Testis (tissue), 3 donors: ENCODE data around the gene LCP2. TPM values are rescaled to one million over a fixed set of nuclear protein-coding genes. Genes with fewer than 3 reads are reported as not detected.

Experiments
- DNase-seq: peaks from one replicate; pipeline ENCODE4 v3.0.0-alpha.2; 2019
- H3K27ac ChIP-seq, 2 donors: fragments of 200-600 bp; sonication (generic); one replicate each; pipeline ENCODE4 v1.5.1; 2019
- H3K27me3 ChIP-seq: fragments of 200-600 bp; sonication (generic); one replicate; pipeline ENCODE4 v1.5.1; 2019
- H3K36me3 ChIP-seq: fragments of 200-600 bp; sonication (generic); one replicate; pipeline ENCODE4 v1.5.1; 2017; ENCODE audit warnings: low read depth; ENCODE audit errors: missing control alignments
- H3K4me1 ChIP-seq: fragments of 200-600 bp; sonication (generic); one replicate; pipeline ENCODE4 v1.5.1; 2019
- H3K4me3 ChIP-seq, 2 donors: fragments of 200-600 bp; sonication (generic); one replicate each; pipeline ENCODE4 v1.5.1; 2017 to 2019
- H3K9me3 ChIP-seq: fragments of 200-600 bp; sonication (generic); one replicate; pipeline ENCODE4 v1.5.1; 2017
- CTCF ChIP-seq, 3 experiments: fragments of 450-650 bp in 2 of 3; fragments of 200-600 bp in 1 of 3; sonication (generic) in 1 of 3; IDR thresholded peaks; one replicate each; pipeline ENCODE4 v1.5.1; 2016 to 2019; ENCODE audit warnings: antibody characterized with exemption in 3 of 3, mild to moderate bottlenecking in 2 of 3, moderate library complexity in 1 of 3
- POLR2A ChIP-seq: fragments of 450-650 bp; IDR thresholded peaks from one replicate; pipeline ENCODE4 v1.6.1; 2017; ENCODE audit warnings: antibody characterized with exemption, mild to moderate bottlenecking, moderate library complexity
- WGBS, 2 donors: methylation state at CpG; one replicate each; pipeline ENCODE4 v1.1.5; 2018; 5-methylcytosine and 5-hydroxymethylcytosine counted together
- intact Hi-C: fragments of 100-400 bp; cut with DNase I; formaldehyde crosslinking; loops from one replicate; pipeline ENCODE4 v1.15.1; 2023; ENCODE audit warnings: low total_unique reads
- polyA plus RNA-seq: library from polyadenylated mRNA; stranded (reverse); fragments of 350-450 nt; fragmentation: Illumina TruSeq; extraction: RNeasy Lipid Tissue Mini Kit (QIAGEN cat#74804); gene quantifications from one replicate; pipeline ENCODE4 v1.2.3, GENCODE V29; 2014; ENCODE audit warnings: low read depth, low replicate concordance; ENCODE audit not compliant: insufficient read depth
- total RNA-seq, 2 donors: library from RNA; depleted of rRNA; stranded (reverse); fragments of >200 nt; gene quantifications; one replicate each; pipeline ENCODE4 v1.2.3, GENCODE V29; 2016

Gene LCP2
- total and polyA plus RNA-seq, 3 donors from 2014 or later: 8.6 to 14.2 (median 11.5) TPM

- Histone ChIP-seq H3K27me3 (no peaks in the 10 kb centered on the region), H3K36me3 (no peaks in the 10 kb centered on the region), H3K9me3 (no peaks in the 10 kb centered on the region), H3K4me1 (peaks cover 5% of the 10 kb centered on the region), H3K4me3 (no peak overlapping the region), H3K27ac (no peak overlapping the region)
- WGBS, 2 donors: 63 to 78% methylated on average over 1 of the region's 1 CpG
- no peak for DNase-seq
- intact Hi-C loops: no loop called here
- no peak for TF ChIP-seq CTCF (IDR thresholded peaks at IDR 0.05)
- TF ChIP-seq POLR2A: no peak
Measured at GRCh38 chr5:170256571-170256970, 41.0 kb downstream of the LCP2 start.

- DNase-seq: no peak
- H3K36me3 ChIP-seq: no peaks in the 10 kb centered on the region
- no peak for TF ChIP-seq CTCF (IDR thresholded peaks at IDR 0.05)
- no peak for TF ChIP-seq POLR2A
- intact Hi-C loops: no loop called here
- no peaks in the 10 kb centered on the region for H3K9me3 ChIP-seq
- no peak overlapping the region for H3K4me3 ChIP-seq
- H3K27me3 ChIP-seq: no peaks in the 10 kb centered on the region
- H3K27ac ChIP-seq: peak overlapping the region in 1 of 2 donors; percentile 72
- H3K4me1 ChIP-seq: peaks cover 5% of the 10 kb centered on the region
- 95 to 96% methylated on average over 8 of the region's 8 CpGs for WGBS, 2 donors
Measured at GRCh38 chr5:170254056-170254455, 43.5 kb downstream of the LCP2 start.

- no peaks in the 10 kb centered on the region for H3K27me3 ChIP-seq
- WGBS, 2 donors: 33 to 46% methylated on average over 9 of the region's 9 CpGs
Measured at GRCh38 chr5:170252720-170253350, 44.7 kb downstream of the LCP2 start.

GRCh38 chr5:170252109-170252508, 45.5 kb downstream of the LCP2 start:
- 66 to 79% methylated on average over 3 of the region's 3 CpGs for WGBS, 2 donors
- H3K4me1 ChIP-seq: peaks cover 6% of the 10 kb centered on the region
- no peak for DNase-seq

More at GRCh38 chr5:170252720-170253350, 44.7 kb downstream of the LCP2 start:
- H3K4me1 ChIP-seq: peaks cover 5% of the 10 kb centered on the region
- no peaks in the 10 kb centered on the region for H3K9me3 ChIP-seq
- peak overlapping the region in 1 of 2 donors; percentile 72 for H3K27ac ChIP-seq
- no peaks in the 10 kb centered on the region for H3K36me3 ChIP-seq
- no peak overlapping the region for H3K4me3 ChIP-seq
- no peak for DNase-seq
- TF ChIP-seq POLR2A (no peak), CTCF (IDR thresholded peaks at IDR 0.05) (no peak)
- intact Hi-C loops: no loop called here

More at GRCh38 chr5:170252109-170252508, 45.5 kb downstream of the LCP2 start:
- H3K9me3 ChIP-seq: no peaks in the 10 kb centered on the region
- H3K4me3 ChIP-seq: no peak overlapping the region
- TF ChIP-seq CTCF (IDR thresholded peaks at IDR 0.05) (no peak), POLR2A (no peak)
- H3K36me3 ChIP-seq: no peaks in the 10 kb centered on the region
- H3K27me3 ChIP-seq: no peaks in the 10 kb centered on the region
- peak overlapping the region in 1 of 2 donors; percentile 72 for H3K27ac ChIP-seq
- intact Hi-C loops: no loop called here
